ENCODE results near the gene DHRSX. TPM values are rescaled to one million over a fixed set of nuclear protein-coding genes. Genes with fewer than 3 reads are reported as not detected.
"Not testable (repeated sequence)": the region's sequence is repeated elsewhere in the genome, so short reads cannot be mapped to it uniquely, and the experiment has no call there.

Gene DHRSX
- polyA plus RNA-seq, 4 donors: 21.3 to 30.0 (median 29.0) TPM

- DNase-seq (ENCODE audit: low read depth in 4 of 4, low spot score in 3 of 4): not testable (repeated sequence)
These were observed 260.0 kb downstream of the DHRSX start for GRCh38 chrX:2240761-2241160.

- no peak for DNase-seq (ENCODE audit: low read depth in 4 of 4, low spot score in 3 of 4)
These were observed 262.8 kb downstream of the DHRSX start for GRCh38 chrX:2237976-2238375.

GRCh38 chrX:2231570-2232192, 269.1 kb downstream of the DHRSX start:
- no peak for DNase-seq (ENCODE audit: low read depth in 4 of 4, low spot score in 3 of 4)

GRCh38 chrX:2230457-2230856, 270.3 kb downstream of the DHRSX start:
- DNase-seq (ENCODE audit: low read depth in 4 of 4, low spot score in 3 of 4): no peak

- no peak for DNase-seq (ENCODE audit: low read depth in 4 of 4, low spot score in 3 of 4)
These were observed 272.2 kb downstream of the DHRSX start for GRCh38 chrX:2228536-2228935.

- DNase-seq (ENCODE audit: low read depth in 4 of 4, low spot score in 3 of 4): no peak
These were observed 273.7 kb downstream of the DHRSX start for GRCh38 chrX:2226906-2227656.

GRCh38 chrX:2226182-2226581, 274.6 kb downstream of the DHRSX start:
- no peak for DNase-seq (ENCODE audit: low read depth in 4 of 4, low spot score in 3 of 4)

GRCh38 chrX:2224597-2225235, 276.1 kb downstream of the DHRSX start:
- no peak for DNase-seq (ENCODE audit: low read depth in 4 of 4, low spot score in 3 of 4)

- no peak for DNase-seq (ENCODE audit: low read depth in 4 of 4, low spot score in 3 of 4)
These were observed 276.6 kb downstream of the DHRSX start for GRCh38 chrX:2224161-2224560.

- DNase-seq (ENCODE audit: low read depth in 4 of 4, low spot score in 3 of 4): no peak
These were observed 279.8 kb downstream of the DHRSX start for GRCh38 chrX:2220829-2221567.

- DNase-seq (ENCODE audit: low read depth in 4 of 4, low spot score in 3 of 4): no peak
These were observed 280.5 kb downstream of the DHRSX start for GRCh38 chrX:2220296-2220695.

- not testable (repeated sequence) for DNase-seq (ENCODE audit: low read depth in 4 of 4, low spot score in 3 of 4)
These were observed 286.5 kb downstream of the DHRSX start for GRCh38 chrX:2214138-2214823.

- not testable (repeated sequence) for DNase-seq (ENCODE audit: low read depth in 4 of 4, low spot score in 3 of 4)
These were observed 289.1 kb downstream of the DHRSX start for GRCh38 chrX:2211667-2212066.

- no peak for DNase-seq (ENCODE audit: low read depth in 4 of 4, low spot score in 3 of 4)
These were observed 307.5 kb downstream of the DHRSX start for GRCh38 chrX:2193273-2193592.

GRCh38 chrX:2192584-2193272, 308.0 kb downstream of the DHRSX start:
- no peak for DNase-seq (ENCODE audit: low read depth in 4 of 4, low spot score in 3 of 4)

GRCh38 chrX:2188840-2189239, 311.9 kb downstream of the DHRSX start:
- no peak for DNase-seq (ENCODE audit: low read depth in 4 of 4, low spot score in 3 of 4)

- peak in 1 of 4 donors; percentile 35 for DNase-seq (ENCODE audit: low read depth in 4 of 4, low spot score in 3 of 4)
These were observed 312.4 kb downstream of the DHRSX start for GRCh38 chrX:2188330-2188792.

GRCh38 chrX:2187352-2188115, 313.2 kb downstream of the DHRSX start:
- DNase-seq (ENCODE audit: low read depth in 4 of 4, low spot score in 3 of 4): no peak
